ENCODE results near the gene UTF1. TPM values are rescaled to one million over a fixed set of nuclear protein-coding genes. Genes with fewer than 3 reads are reported as not detected.
A peak's percentile ranks its signal among the peaks of the same experiment; 100 is the strongest.

UTF1 gene
- total RNA-seq, 1 donor from 2014 or later = not detected

DNA sequence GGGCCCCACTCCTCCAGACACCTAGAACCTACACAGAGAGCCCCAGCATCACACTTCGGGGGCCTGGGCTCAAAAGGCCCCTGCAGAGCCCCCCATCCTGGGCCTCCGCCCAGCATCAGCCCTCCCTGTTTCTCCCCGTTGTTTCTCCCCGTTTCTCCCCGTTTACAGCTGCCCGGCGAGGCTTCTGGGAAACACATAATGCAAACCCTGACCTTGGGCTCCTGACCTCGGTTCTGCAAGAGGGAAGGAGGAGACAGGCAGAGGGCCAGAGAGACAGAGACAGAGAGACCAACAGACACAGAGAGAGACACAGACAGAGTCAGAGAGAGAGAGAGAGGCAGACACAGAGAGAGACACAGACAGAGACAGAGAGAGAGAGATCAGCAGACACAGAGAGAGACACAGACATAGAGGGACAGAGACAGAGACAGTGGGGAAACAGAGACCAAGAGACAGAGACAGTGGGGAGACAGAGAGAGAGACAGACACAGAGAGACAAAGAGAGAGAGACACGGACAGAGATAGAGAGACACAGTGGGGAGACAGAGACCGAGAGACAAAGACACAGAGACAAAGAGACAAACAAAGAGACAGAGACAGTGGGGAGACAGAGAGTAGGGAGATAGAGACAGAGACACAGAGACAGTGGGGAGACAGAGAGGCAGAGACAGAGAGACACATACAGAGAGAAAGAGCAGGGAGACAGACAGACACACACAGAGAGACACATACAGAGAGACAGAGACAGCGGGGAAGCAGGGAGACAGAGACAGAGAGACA lies 20.1 kb downstream of the UTF1 start:
- no peak for DNase-seq (ENCODE audit: low read depth, low spot score)
- peak overlapping the region; percentile 7 for H3K27ac Mint-ChIP-seq (ENCODE audit: unreplicated experiment)

DNA sequence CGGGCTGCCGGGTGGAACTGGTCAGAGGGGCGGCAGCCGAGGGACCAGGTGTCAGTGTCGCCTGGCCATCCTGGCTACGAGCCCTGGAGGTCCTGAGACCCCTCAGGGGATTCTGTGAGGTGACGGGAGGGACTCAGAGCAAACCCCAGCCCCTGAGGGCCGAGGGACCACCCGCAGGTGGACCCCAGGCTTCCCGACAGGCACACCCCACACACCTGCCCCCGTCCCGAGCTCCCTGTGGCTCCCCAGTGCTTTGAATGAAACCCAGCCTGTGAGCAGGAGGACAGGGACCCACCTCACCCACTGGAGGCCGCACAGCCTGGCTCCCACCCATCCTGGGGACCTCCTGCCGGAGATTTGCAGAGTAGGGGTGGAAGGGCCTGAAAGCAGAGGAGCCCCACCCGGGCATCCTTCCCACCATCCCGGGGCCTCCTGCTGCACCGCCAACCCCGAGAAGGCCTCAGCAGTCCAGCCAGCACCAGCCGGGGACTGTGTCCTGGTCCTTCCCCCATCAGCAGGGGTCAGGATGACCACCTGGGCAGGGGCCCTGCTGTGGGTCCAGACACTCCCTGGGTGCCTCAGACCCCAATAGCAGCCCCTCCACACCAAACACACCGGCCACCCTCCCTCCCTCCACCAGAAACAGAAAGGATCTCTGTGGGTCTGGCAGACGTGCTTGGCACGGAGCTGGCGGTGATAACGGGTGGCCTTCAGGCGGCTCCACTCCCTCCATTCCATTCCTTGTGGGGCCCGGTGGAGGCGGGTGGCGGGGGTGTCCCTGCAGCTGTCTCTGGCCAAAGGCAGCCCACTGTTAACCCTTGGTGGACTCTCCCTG lies 21.6 kb downstream of the UTF1 start:
- Mint-ChIP-seq H3K27me3 (ENCODE audit: low read depth) (peaks cover 15% of the 10 kb centered on the region), H3K9me3 (no peaks in the 10 kb centered on the region), H3K27ac (ENCODE audit: unreplicated experiment) (no peak overlapping the region), H3K4me3 (no peak overlapping the region), H3K4me1 (peaks cover 14% of the 10 kb centered on the region), H3K36me3 (ENCODE audit: low read depth) (no peaks in the 10 kb centered on the region)
- no peak for DNase-seq (ENCODE audit: low read depth, low spot score)
- TF ChIP-seq CTCF (conservative IDR thresholded peaks at IDR 0.05) = no peak

More for the DNA sequence above, 20.1 kb downstream of the UTF1 start:
- H3K4me3 Mint-ChIP-seq = no peak overlapping the region
- no peaks in the 10 kb centered on the region for H3K36me3 Mint-ChIP-seq (ENCODE audit: low read depth)
- H3K4me1 Mint-ChIP-seq = peaks cover 14% of the 10 kb centered on the region
- H3K9me3 Mint-ChIP-seq = no peaks in the 10 kb centered on the region
- TF ChIP-seq CTCF (conservative IDR thresholded peaks at IDR 0.05) = no peak
- peaks cover 17% of the 10 kb centered on the region for H3K27me3 Mint-ChIP-seq (ENCODE audit: low read depth)

DNA sequence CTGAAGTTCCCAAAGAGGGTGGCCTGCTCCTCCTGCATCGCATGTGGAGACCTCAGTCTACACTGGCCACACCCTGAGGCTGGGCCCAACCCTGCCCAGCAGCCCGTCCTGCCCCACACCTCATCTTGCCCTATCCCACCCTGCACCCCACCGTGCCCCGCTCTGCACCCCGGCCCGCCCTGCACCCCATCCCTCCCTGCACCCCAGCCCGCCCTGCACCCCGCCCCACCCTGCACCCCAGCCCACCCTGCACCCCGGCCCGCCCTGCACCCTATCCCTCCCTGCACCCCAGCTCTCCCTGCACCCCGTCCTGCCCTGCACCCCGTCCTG lies 22.2 kb downstream of the UTF1 start:
- no peak overlapping the region for H3K27ac Mint-ChIP-seq (ENCODE audit: unreplicated experiment)
- peaks cover 14% of the 10 kb centered on the region for H3K4me1 Mint-ChIP-seq
- TF ChIP-seq CTCF (conservative IDR thresholded peaks at IDR 0.05) = no peak
- DNase-seq (ENCODE audit: low read depth, low spot score) = no peak
- no peaks in the 10 kb centered on the region for H3K9me3 Mint-ChIP-seq
- H3K36me3 Mint-ChIP-seq (ENCODE audit: low read depth) = no peaks in the 10 kb centered on the region
- H3K4me3 Mint-ChIP-seq = no peak overlapping the region
- peaks cover 21% of the 10 kb centered on the region for H3K27me3 Mint-ChIP-seq (ENCODE audit: low read depth)

- Mint-ChIP-seq H3K4me3 (no peak overlapping the region), H3K36me3 (ENCODE audit: low read depth) (no peaks in the 10 kb centered on the region), H3K4me1 (peaks cover 14% of the 10 kb centered on the region), H3K9me3 (no peaks in the 10 kb centered on the region), H3K27me3 (ENCODE audit: low read depth) (peaks cover 26% of the 10 kb centered on the region), H3K27ac (ENCODE audit: unreplicated experiment) (no peak overlapping the region)
- TF ChIP-seq CTCF (conservative IDR thresholded peaks at IDR 0.05) = no peak
- no peak for DNase-seq (ENCODE audit: low read depth, low spot score)
Measured at GRCh38 chr10:133253361-133253955, 23.4 kb downstream of the UTF1 start.

GRCh38 chr10:133254421-133255120 lies 24.6 kb downstream of the UTF1 start:
- Mint-ChIP-seq H3K4me3 (peak overlapping the region; percentile 21), H3K27ac (ENCODE audit: unreplicated experiment) (peak overlapping the region; percentile 2)

More at GRCh38 chr10:133254421-133255120, 24.6 kb downstream of the UTF1 start:
- no peak for DNase-seq (ENCODE audit: low read depth, low spot score)
- H3K27me3 Mint-ChIP-seq (ENCODE audit: low read depth) = peaks cover 29% of the 10 kb centered on the region
- no peak for TF ChIP-seq CTCF (conservative IDR thresholded peaks at IDR 0.05)
- no peaks in the 10 kb centered on the region for H3K9me3 Mint-ChIP-seq
- peaks cover 13% of the 10 kb centered on the region for H3K4me1 Mint-ChIP-seq
- H3K36me3 Mint-ChIP-seq (ENCODE audit: low read depth) = no peaks in the 10 kb centered on the region

Measured in neural crest cell (in vitro differentiated cells).